ENCODE measurements around the gene FAM72B.
"Not testable (repeated sequence)": the region's sequence is repeated elsewhere in the genome, so short reads cannot be mapped to it uniquely, and the experiment has no call there.

DNA sequence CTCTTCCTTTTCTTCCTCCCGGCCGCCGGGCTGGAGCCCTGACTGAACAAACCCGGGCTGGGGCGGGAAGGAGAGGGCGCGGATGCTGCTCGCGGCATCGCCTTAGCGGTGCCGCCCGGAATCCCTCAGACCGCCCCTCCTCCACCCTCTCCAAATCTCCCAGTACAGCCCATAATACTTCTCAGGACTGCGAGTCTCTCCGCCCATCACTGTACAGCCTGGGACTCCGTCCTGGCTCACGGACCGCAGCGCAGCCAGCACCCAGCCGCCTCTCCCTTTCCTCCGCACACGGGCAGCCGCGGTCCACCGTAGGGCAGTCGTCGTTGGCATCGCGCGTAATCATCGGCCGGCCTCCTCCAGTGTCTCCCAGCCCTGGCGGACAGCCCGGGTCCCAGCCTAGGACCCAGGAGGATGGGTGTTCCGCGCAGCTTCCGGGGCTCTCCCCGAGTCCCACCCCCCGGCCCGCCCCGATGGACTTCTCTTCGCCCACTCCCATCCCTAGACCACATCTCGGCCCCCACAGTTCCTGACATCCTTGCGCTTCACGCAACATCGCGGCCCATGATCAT, 1.1 kb upstream of the FAM72B start:
- TF ChIP-seq, protein P1, sequence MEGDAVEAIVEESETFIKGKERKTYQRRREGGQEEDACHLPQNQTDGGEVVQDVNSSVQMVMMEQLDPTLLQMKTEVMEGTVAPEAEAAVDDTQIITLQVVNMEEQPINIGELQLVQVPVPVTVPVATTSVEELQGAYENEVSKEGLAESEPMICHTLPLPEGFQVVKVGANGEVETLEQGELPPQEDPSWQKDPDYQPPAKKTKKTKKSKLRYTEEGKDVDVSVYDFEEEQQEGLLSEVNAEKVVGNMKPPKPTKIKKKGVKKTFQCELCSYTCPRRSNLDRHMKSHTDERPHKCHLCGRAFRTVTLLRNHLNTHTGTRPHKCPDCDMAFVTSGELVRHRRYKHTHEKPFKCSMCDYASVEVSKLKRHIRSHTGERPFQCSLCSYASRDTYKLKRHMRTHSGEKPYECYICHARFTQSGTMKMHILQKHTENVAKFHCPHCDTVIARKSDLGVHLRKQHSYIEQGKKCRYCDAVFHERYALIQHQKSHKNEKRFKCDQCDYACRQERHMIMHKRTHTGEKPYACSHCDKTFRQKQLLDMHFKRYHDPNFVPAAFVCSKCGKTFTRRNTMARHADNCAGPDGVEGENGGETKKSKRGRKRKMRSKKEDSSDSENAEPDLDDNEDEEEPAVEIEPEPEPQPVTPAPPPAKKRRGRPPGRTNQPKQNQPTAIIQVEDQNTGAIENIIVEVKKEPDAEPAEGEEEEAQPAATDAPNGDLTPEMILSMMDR (IDR thresholded peaks at IDR 0.05), result not testable (repeated sequence)
- TF ChIP-seq POLR2A (IDR thresholded peaks at IDR 0.05), result not testable (repeated sequence)

Data from vagina (tissue), 2 donors.